ENCODE data around the gene NPAS3.

DNA sequence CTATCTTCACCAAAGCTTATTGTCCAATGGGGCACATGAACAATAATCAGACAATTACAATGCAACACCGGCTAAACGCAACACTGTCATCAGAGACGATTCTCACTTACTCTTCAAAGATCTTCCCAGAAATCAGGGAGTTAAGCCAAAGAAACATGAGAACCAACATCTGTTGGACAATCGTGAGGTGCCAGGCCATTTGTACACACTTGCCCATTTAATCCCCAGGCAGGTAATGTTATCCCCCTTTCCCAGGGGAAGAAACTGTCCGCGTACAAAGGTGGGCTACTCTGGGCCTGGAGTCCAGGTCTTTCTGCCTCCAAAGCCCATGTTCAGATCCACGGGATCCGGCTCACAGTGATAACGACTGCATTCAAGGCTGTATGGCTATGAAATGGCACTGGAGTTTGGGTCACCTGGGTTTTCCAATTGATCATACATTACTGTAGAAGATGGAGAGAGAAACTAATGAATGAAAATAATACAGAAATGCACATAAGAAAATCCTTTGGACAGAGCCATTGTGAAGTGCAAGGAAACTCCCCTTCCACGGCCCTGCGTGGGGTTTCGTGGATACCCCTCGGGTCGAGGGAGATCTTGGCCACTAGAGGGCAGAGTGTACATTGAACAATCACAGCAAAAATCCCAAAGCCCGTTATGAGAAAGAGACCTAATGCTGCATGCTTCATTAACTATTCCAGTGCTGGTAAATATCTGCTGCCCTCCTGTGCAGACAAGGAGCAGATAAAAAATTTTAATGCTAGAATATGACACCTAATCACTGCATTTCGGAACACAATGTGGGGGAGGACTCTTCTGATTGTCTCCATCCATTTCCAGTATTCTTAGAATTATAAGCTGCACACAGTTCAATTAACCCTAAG, 900.8 kb downstream of the NPAS3 start:
- TF ChIP-seq POLR2A (IDR thresholded peaks at IDR 0.05) (no peak), CTCF (IDR thresholded peaks at IDR 0.05) (peak; percentile 47 to 76 (median 72)), POLR2AphosphoS5 (IDR thresholded peaks at IDR 0.05) (no peak)
